SK-N-SH treated with all-trans-retinoic acid at 6 μM for 48 hours (cell line): ENCODE data around the gene TOP2A.
A peak's percentile ranks its signal among the peaks of the same experiment; 100 is the strongest.

ENCODE experiments used
- ATAC-seq: fragments of 200-7000 bp; cut with Tn5 transposase; 3 replicates; pipeline ENCODE4 v1.9.1; 2020; ENCODE audit warnings: mild to moderate bottlenecking, moderate library complexity
- BACH2 ChIP-seq: fragments of 250-450 bp; sonication (Bioruptor Pico); IDR thresholded peaks from 2 replicates; pipeline ENCODE4 v1.9.0; 2021; ENCODE audit warnings: mild to moderate bottlenecking, borderline replicate concordance
- CREB5 ChIP-seq: fragments of 250-450 bp; sonication (Bioruptor Pico); IDR thresholded peaks from 2 replicates; pipeline ENCODE4 v1.5.1; 2020; ENCODE audit warnings: low read depth, mild to moderate bottlenecking, moderate library complexity
- CSDC2 ChIP-seq: fragments of 250-450 bp; sonication (Bioruptor Pico); IDR thresholded peaks from 2 replicates; pipeline ENCODE4 v1.5.0; 2020; ENCODE audit warnings: mild to moderate bottlenecking, moderate library complexity
- ESRRG ChIP-seq: fragments of 250-450 bp; sonication (Bioruptor Pico); IDR thresholded peaks from 2 replicates; pipeline ENCODE4 v1.6.1; 2021; ENCODE audit warnings: mild to moderate bottlenecking
- GLIS3 ChIP-seq: fragments of 250-450 bp; sonication (Bioruptor Pico); IDR thresholded peaks from 2 replicates; pipeline ENCODE4 v1.5.0; 2020; ENCODE audit warnings: mild to moderate bottlenecking, moderate library complexity
- ISL1 ChIP-seq: fragments of 250-450 bp; sonication (Bioruptor Pico); IDR thresholded peaks from 2 replicates; pipeline ENCODE4 v2.1.2; 2022; ENCODE audit warnings: mild to moderate bottlenecking, moderate library complexity
- OSR1 ChIP-seq: fragments of 250-450 bp; sonication (Bioruptor Pico); IDR thresholded peaks from 2 replicates; pipeline ENCODE4 v1.8.0; 2022; ENCODE audit warnings: moderate library complexity, mild to moderate bottlenecking, inconsistent platforms
- PATZ1 ChIP-seq: fragments of 250-450 bp; sonication (Bioruptor Pico); IDR thresholded peaks from 2 replicates; pipeline ENCODE4 v1.8.0; 2020; ENCODE audit warnings: mild to moderate bottlenecking, moderate library complexity, borderline replicate concordance
- POU6F1 ChIP-seq: fragments of 250-450 bp; sonication (Bioruptor Pico); IDR thresholded peaks from 2 replicates; pipeline ENCODE4 v1.8.0; 2021; ENCODE audit warnings: low read depth, mild to moderate bottlenecking, moderate library complexity, borderline replicate concordance
- PPARA ChIP-seq: fragments of 250-450 bp; sonication (Bioruptor Pico); IDR thresholded peaks from 2 replicates; pipeline ENCODE4 v1.5.0; 2020; ENCODE audit warnings: mild to moderate bottlenecking, borderline replicate concordance
- TCF4 ChIP-seq: fragments of 250-450 bp; sonication (Bioruptor Pico); IDR thresholded peaks from 2 replicates; pipeline ENCODE4 v1.8.0; 2021; ENCODE audit warnings: mild to moderate bottlenecking, moderate library complexity, borderline replicate concordance
- TOX ChIP-seq: fragments of 250-450 bp; sonication (Bioruptor Pico); IDR thresholded peaks from 2 replicates; pipeline ENCODE4 v1.8.0; 2021; ENCODE audit warnings: mild to moderate bottlenecking, moderate library complexity, borderline replicate concordance
- ZFP3 ChIP-seq: fragments of 250-450 bp; sonication (Bioruptor Pico); IDR thresholded peaks from 2 replicates; pipeline ENCODE4 v1.5.0; 2020; ENCODE audit warnings: mild to moderate bottlenecking, moderate library complexity
- ZFP30 ChIP-seq: fragments of 450-650 bp; formaldehyde crosslinking; IDR thresholded peaks from 2 replicates; pipeline ENCODE4 v1.5.0; 2022; ENCODE audit warnings: mild to moderate bottlenecking, moderate library complexity
- ZNF565 ChIP-seq: fragments of 450-650 bp; formaldehyde crosslinking; conservative IDR thresholded peaks from 2 replicates; pipeline ENCODE4 v1.5.0; 2020; ENCODE audit warnings: low read depth, mild to moderate bottlenecking, moderate library complexity
- ZNF70 ChIP-seq: fragments of 450-650 bp; formaldehyde crosslinking; IDR thresholded peaks from 2 replicates; pipeline ENCODE4 v1.5.0; 2020; ENCODE audit warnings: mild to moderate bottlenecking, moderate library complexity
- ZNF8 ChIP-seq: fragments of 450-650 bp; formaldehyde crosslinking; IDR thresholded peaks from 2 replicates; pipeline ENCODE4 v1.5.0; 2020; ENCODE audit warnings: mild to moderate bottlenecking, moderate library complexity
- TF ChIP-seq, protein P1 (sequence below): fragments of 250-450 bp; sonication (Bioruptor Pico); IDR thresholded peaks from 2 replicates; pipeline ENCODE4 v1.5.0; 2020; ENCODE audit warnings: mild to moderate bottlenecking, moderate library complexity
- TF ChIP-seq, protein P2 (sequence below): fragments of 250-450 bp; sonication (Bioruptor Pico); IDR thresholded peaks from 2 replicates; pipeline ENCODE4 v1.5.1; 2021; ENCODE audit warnings: mild to moderate bottlenecking, moderate library complexity

Gene TOP2A

DNA sequence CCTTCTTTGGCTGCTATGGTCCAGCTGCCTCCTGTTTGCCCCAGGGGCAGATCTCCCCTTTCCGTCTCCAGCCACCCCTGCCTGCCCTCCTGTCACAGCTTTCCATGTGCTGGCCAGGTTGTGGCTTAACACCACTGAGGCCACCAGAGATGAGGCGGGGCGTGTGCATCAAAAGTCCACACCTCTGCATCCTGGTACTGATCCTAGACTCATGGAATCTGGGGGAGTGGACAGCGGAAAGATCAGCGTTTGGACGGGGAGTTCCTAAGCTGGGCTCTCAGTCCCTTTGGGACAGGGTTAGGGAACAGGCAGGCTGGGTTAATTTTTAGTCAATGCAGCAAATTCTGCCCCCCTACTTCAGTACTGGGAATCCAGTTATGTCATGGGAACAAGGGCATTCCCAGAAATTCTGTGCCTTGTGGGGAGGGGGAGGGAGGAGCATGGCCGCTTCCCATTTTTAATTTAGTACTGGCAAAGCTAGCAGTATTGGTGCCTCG lies 29.5 kb upstream of the TOP2A start:
- ATAC-seq = no peak
- TF ChIP-seq POU6F1 = no peak

DNA sequence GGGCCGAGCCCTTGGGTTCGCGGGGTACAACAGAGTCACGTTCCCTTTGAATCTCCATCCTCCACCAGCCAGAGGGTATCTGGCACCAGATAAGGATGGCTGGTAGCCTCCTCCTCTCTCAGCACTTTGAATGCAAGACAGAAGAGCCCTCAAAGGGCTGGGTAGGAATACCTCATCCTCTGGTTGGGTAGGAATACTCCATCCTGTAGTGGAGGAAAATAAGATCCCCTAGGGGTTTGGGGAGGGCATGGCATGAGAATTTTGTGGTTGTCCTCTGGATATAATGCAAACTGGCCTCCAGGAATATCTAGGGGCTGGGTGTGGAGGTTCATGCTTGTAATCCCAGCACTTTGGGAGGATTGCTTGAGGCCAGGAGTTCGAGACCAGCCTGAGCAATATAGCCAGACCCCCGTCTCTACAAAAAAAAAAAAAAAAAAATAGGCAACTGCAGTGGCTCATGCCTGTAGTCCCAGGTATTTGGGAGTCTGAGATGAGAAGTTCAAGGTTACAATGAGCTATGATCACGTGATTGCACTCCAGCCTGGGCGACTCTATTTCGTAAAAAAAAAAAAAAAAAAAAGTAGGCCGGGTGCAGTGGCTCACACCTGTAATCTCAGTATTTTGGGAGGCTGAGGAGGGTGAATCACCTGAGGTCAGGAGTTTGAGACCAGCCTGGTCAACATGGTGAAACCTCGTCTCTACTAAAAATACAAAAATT lies 28.2 kb upstream of the TOP2A start:
- no peak for TF ChIP-seq BACH2 (CRISPR knock-in tag)
- no peak for TF ChIP-seq OSR1 (CRISPR knock-in tag)
- no peak for TF ChIP-seq TOX (CRISPR knock-in tag)
- no peak for ATAC-seq

DNA sequence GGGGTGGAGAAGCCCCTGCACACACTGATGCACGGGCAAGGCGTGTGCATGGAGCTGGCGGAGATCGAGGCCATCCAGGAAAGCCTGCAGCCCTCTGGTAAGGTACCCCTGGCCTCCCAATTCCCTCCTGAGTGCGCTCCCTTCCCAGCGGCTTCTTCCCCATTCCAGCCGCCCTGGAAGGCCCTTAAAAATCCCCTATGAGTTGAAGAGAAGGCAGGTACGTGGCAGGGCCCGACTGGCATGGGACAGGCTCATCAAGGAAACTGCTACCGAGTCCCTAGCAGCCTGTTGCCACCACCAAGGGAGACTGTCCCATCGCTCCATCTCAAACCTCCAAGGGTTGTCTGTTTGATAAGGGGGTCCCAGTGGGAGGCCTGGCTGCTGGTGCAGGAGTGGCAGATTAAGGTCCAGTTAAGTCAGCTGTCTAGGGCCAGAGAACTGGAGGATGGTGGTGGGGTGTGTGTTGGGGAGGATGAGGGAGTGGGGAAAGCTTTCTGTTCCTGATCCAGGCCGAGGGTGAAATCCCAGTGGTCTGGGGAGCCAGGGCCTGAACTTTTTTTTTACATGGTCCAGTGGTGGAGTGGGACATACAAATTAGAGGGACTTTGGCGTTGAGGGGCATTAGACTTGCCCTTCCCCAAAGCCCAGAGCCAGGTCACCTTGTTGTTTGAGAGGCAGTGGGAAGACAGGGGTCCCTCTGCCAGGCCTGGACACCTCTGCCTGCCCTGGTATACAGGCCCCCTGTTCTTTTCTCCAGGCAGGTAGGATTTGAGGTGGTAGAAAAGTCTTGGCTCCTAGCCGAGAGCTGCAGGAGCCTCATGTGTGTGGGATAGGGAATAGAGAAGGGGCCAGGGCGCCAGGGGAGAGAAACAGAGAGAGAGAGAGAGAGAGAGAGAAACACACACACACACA lies 26.5 kb upstream of the TOP2A start:
- TF ChIP-seq TOX (CRISPR knock-in tag) = no peak
- no peak for TF ChIP-seq PPARA (CRISPR knock-in tag)
- no peak for TF ChIP-seq TCF4 (CRISPR knock-in tag)
- TF ChIP-seq OSR1 (CRISPR knock-in tag) = no peak
- no peak for TF ChIP-seq ZFP3 (CRISPR knock-in tag)
- no peak for TF ChIP-seq BACH2 (CRISPR knock-in tag)
- no peak for TF ChIP-seq ZNF8 (CRISPR knock-in tag)
- TF ChIP-seq ZFP30 = no peak
- no peak for TF ChIP-seq CSDC2 (CRISPR knock-in tag)
- no peak for TF ChIP-seq ISL1 (CRISPR knock-in tag)
- TF ChIP-seq ZNF70 (CRISPR knock-in tag) = no peak
- TF ChIP-seq, protein P1, sequence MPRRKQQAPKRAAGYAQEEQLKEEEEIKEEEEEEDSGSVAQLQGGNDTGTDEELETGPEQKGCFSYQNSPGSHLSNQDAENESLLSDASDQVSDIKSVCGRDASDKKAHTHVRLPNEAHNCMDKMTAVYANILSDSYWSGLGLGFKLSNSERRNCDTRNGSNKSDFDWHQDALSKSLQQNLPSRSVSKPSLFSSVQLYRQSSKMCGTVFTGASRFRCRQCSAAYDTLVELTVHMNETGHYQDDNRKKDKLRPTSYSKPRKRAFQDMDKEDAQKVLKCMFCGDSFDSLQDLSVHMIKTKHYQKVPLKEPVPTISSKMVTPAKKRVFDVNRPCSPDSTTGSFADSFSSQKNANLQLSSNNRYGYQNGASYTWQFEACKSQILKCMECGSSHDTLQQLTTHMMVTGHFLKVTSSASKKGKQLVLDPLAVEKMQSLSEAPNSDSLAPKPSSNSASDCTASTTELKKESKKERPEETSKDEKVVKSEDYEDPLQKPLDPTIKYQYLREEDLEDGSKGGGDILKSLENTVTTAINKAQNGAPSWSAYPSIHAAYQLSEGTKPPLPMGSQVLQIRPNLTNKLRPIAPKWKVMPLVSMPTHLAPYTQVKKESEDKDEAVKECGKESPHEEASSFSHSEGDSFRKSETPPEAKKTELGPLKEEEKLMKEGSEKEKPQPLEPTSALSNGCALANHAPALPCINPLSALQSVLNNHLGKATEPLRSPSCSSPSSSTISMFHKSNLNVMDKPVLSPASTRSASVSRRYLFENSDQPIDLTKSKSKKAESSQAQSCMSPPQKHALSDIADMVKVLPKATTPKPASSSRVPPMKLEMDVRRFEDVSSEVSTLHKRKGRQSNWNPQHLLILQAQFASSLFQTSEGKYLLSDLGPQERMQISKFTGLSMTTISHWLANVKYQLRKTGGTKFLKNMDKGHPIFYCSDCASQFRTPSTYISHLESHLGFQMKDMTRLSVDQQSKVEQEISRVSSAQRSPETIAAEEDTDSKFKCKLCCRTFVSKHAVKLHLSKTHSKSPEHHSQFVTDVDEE = no peak
- no peak for TF ChIP-seq PATZ1 (CRISPR knock-in tag)
- TF ChIP-seq ESRRG = no peak
- no peak for TF ChIP-seq ZNF565 (CRISPR knock-in tag)
- TF ChIP-seq, protein P2, sequence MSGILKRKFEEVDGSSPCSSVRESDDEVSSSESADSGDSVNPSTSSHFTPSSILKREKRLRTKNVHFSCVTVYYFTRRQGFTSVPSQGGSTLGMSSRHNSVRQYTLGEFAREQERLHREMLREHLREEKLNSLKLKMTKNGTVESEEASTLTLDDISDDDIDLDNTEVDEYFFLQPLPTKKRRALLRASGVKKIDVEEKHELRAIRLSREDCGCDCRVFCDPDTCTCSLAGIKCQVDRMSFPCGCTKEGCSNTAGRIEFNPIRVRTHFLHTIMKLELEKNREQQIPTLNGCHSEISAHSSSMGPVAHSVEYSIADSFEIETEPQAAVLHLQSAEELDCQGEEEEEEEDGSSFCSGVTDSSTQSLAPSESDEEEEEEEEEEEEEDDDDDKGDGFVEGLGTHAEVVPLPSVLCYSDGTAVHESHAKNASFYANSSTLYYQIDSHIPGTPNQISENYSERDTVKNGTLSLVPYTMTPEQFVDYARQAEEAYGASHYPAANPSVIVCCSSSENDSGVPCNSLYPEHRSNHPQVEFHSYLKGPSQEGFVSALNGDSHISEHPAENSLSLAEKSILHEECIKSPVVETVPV (CRISPR knock-in tag) = no peak
- no peak for TF ChIP-seq POU6F1
- TF ChIP-seq CREB5 (CRISPR knock-in tag) = no peak
- no peak for TF ChIP-seq GLIS3 (CRISPR knock-in tag)
- TF ChIP-seq, all 23 proteins: peak for 0
- ATAC-seq = peak; percentile 27
